Right ventricle myocardium inferior (tissue), 1 donor: ENCODE measurements around the gene ARHGAP26. TPM values are rescaled to one million over a fixed set of nuclear protein-coding genes. Genes with fewer than 3 reads are reported as not detected.
A peak's percentile ranks its signal among the peaks of the same experiment; 100 is the strongest.

ENCODE experiments used
- ATAC-seq: fragments of 200-7000 bp; cut with Tn5 transposase; one replicate; pipeline ENCODE4 v1.9.1; 2020; ENCODE audit warnings: mild to moderate bottlenecking, moderate library complexity
- DNase-seq: peaks from one replicate; pipeline ENCODE4 v3.0.0; 2021; ENCODE audit errors: missing footprints
- intact Hi-C: fragments of 100-400 bp; cut with DNase I; formaldehyde crosslinking; loops from one replicate; pipeline ENCODE4 v1.11.0; 2022
- total RNA-seq: library from RNA; stranded (reverse); fragmentation: NEBNext Ultra II Directional; extraction: Animal tissue kit (Norgen Biotek cat#: 25700); gene quantifications from one replicate; pipeline ENCODE4 v1.2.1, GENCODE V29; 2021
- donor health status: DM: no; HTN: yes; CAD: no; lungs with severe emphysema.

Gene ARHGAP26
- total RNA-seq, 1 donor from 2014 or later, result 29.8 TPM

- intact Hi-C loops, result no loop called here
- DNase-seq, result no peak
- no peak for ATAC-seq
These were observed 103.7 kb downstream of the ARHGAP26 start for GRCh38 chr5:142873831-142874230.

- ATAC-seq (no peak), DNase-seq (peak; percentile 79)
- intact Hi-C loops, result no loop called here
These were observed 104.4 kb downstream of the ARHGAP26 start for GRCh38 chr5:142874540-142874939.

- intact Hi-C loops, result no loop called here
- ATAC-seq (no peak), DNase-seq (no peak)
These were observed 105.8 kb downstream of the ARHGAP26 start for GRCh38 chr5:142875936-142876335.

- intact Hi-C loops, result no loop called here
- no peak for ATAC-seq
- no peak for DNase-seq
These were observed 106.6 kb downstream of the ARHGAP26 start for GRCh38 chr5:142876817-142877216.

- ATAC-seq (no peak), DNase-seq (no peak)
- intact Hi-C loops, result no loop called here
These were observed 107.9 kb downstream of the ARHGAP26 start for GRCh38 chr5:142878111-142878510.

- intact Hi-C loops, result no loop called here
- DNase-seq (no peak), ATAC-seq (no peak)
These were observed 108.5 kb downstream of the ARHGAP26 start for GRCh38 chr5:142878638-142879037.

- DNase-seq, result no peak
- intact Hi-C loops, result loop anchor here (10.0 kb wide), 2 partner anchors 136 to 266 kb away; no protein-coding TSS in a partner anchor
- ATAC-seq, result no peak
These were observed 111.1 kb downstream of the ARHGAP26 start for GRCh38 chr5:142881076-142881783.

GRCh38 chr5:142881784-142882126 lies 111.6 kb downstream of the ARHGAP26 start:
- no peak for DNase-seq
- intact Hi-C loops, result loop anchor here (10.0 kb wide), 2 partner anchors 137 to 267 kb away; no protein-coding TSS in a partner anchor
- peak; percentile 62 for ATAC-seq

GRCh38 chr5:142883025-142883424 lies 112.8 kb downstream of the ARHGAP26 start:
- ATAC-seq (peak; percentile 63), DNase-seq (no peak)
- intact Hi-C loops, result loop anchor here (10.0 kb wide), 2 partner anchors 138 to 268 kb away; no protein-coding TSS in a partner anchor

GRCh38 chr5:142883438-142883837 lies 113.3 kb downstream of the ARHGAP26 start:
- no peak for ATAC-seq
- DNase-seq, result no peak
- intact Hi-C loops, result loop anchor here (10.0 kb wide), 2 partner anchors 139 to 269 kb away; no protein-coding TSS in a partner anchor

- peak; percentile 71 for ATAC-seq
- intact Hi-C loops, result loop anchor here (10.0 kb wide), 2 partner anchors 139 to 269 kb away; no protein-coding TSS in a partner anchor
- DNase-seq, result no peak
These were observed 113.9 kb downstream of the ARHGAP26 start for GRCh38 chr5:142884029-142884428.

- DNase-seq (no peak), ATAC-seq (no peak)
- intact Hi-C loops, result loop anchor here (10.0 kb wide), 2 partner anchors 141 to 271 kb away; no protein-coding TSS in a partner anchor
These were observed 116.0 kb downstream of the ARHGAP26 start for GRCh38 chr5:142886211-142886610.

GRCh38 chr5:142886956-142887355 lies 116.8 kb downstream of the ARHGAP26 start:
- ATAC-seq, result no peak
- no peak for DNase-seq
- intact Hi-C loops, result loop anchor here (10.0 kb wide), 2 partner anchors 142 to 272 kb away; no protein-coding TSS in a partner anchor

- ATAC-seq (peak; percentile 48), DNase-seq (no peak)
- intact Hi-C loops, result loop anchor here (10.0 kb wide), 2 partner anchors 144 to 274 kb away; no protein-coding TSS in a partner anchor
These were observed 118.4 kb downstream of the ARHGAP26 start for GRCh38 chr5:142888469-142889085.

GRCh38 chr5:142892021-142892420 lies 121.8 kb downstream of the ARHGAP26 start:
- ATAC-seq, result no peak
- intact Hi-C loops, result loop anchor here (10.0 kb wide), 1 partner anchor 297 kb away; no protein-coding TSS in a partner anchor
- DNase-seq, result no peak

GRCh38 chr5:142894315-142894714 lies 124.1 kb downstream of the ARHGAP26 start:
- peak; percentile 35 for ATAC-seq
- intact Hi-C loops, result loop anchor here (10.0 kb wide), 1 partner anchor 300 kb away; no protein-coding TSS in a partner anchor

GRCh38 chr5:142894749-142895148 lies 124.6 kb downstream of the ARHGAP26 start:
- ATAC-seq (peak; percentile 35), DNase-seq (no peak)
- intact Hi-C loops, result loop anchor here (10.0 kb wide), 1 partner anchor 300 kb away; no protein-coding TSS in a partner anchor

More at GRCh38 chr5:142894315-142894714, 124.1 kb downstream of the ARHGAP26 start:
- DNase-seq, result no peak

GRCh38 chr5:142896325-142897007 lies 126.3 kb downstream of the ARHGAP26 start:
- DNase-seq (no peak), ATAC-seq (no peak)
- intact Hi-C loops, result loop anchor here (10.0 kb wide), 1 partner anchor 302 kb away; no protein-coding TSS in a partner anchor

- DNase-seq (no peak), ATAC-seq (no peak)
- intact Hi-C loops, result loop anchor here (10.0 kb wide), 1 partner anchor 303 kb away; no protein-coding TSS in a partner anchor
These were observed 127.2 kb downstream of the ARHGAP26 start for GRCh38 chr5:142897328-142897727.
